ENCODE data around the gene PARD3.

GRCh38 chr10:34593374-34593890 lies 221.7 kb downstream of the PARD3 start:
- no peak for TF ChIP-seq POLR2A (IDR thresholded peaks at IDR 0.05; ENCODE audit: borderline replicate concordance, extremely low read depth, insufficient read depth, insufficient read length)
- TF ChIP-seq YY1 (IDR thresholded peaks at IDR 0.05; ENCODE audit: extremely low read depth, insufficient replicate concordance, low read depth, low read length): no peak
- no peak for TF ChIP-seq CTCF (IDR thresholded peaks at IDR 0.05 in 2 of 3, conservative IDR thresholded peaks at IDR 0.05 in 1 of 3; ENCODE audit: borderline replicate concordance in 1 of 3, insufficient read depth in 1 of 3, low read depth in 2 of 3, low read length in 2 of 3)
- no peak for TF ChIP-seq POLR2AphosphoS5 (IDR thresholded peaks at IDR 0.05; ENCODE audit: low read depth, low read length)

Measured in HCT116 (cell line).